Esophagus muscularis mucosa (tissue), 4 donors: Measurements from ENCODE around the gene ANKS1B. TPM values are rescaled to one million over a fixed set of nuclear protein-coding genes. Genes with fewer than 3 reads are reported as not detected.

Source experiments
- DNase-seq: peaks from one replicate; pipeline ENCODE4 v3.0.0-alpha.2; 2017; ENCODE audit errors: extremely low spot score
- H3K27ac ChIP-seq, 4 donors: fragments of 200-600 bp; sonication (generic); replicated peaks in 1 of 4; 1 replicate in 3 of 4; 2 replicates in 1 of 4; pipeline ENCODE4 v1.5.1; 2016 to 2019; ENCODE audit warnings: mild to moderate bottlenecking in 1 of 4
- H3K27me3 ChIP-seq, 4 donors: fragments of 200-600 bp; sonication (generic); one replicate each; pipeline versions ENCODE4 v1.5.1 to v1.6.0; 2016 to 2019
- H3K36me3 ChIP-seq, 4 donors: fragments of 200-600 bp; sonication (generic); one replicate each; pipeline ENCODE4 v1.5.1; 2016 to 2019
- H3K4me1 ChIP-seq, 4 donors: fragments of 200-600 bp; sonication (generic); one replicate each; pipeline ENCODE4 v1.5.1; 2016 to 2019
- H3K4me3 ChIP-seq, 4 donors: fragments of 200-600 bp; sonication (generic); 1 replicate in 2 of 4; 2 replicates in 2 of 4; pipeline ENCODE4 v1.5.1; 2016 to 2019; ENCODE audit warnings: mild to moderate bottlenecking in 4 of 4, moderate library complexity in 1 of 4
- H3K9me3 ChIP-seq, 4 donors: fragments of 200-600 bp; sonication (generic); 1 replicate in 3 of 4; 2 replicates in 1 of 4; pipeline ENCODE4 v1.5.1; 2016 to 2019
- EP300 ChIP-seq: sonication (generic); formaldehyde crosslinking; IDR thresholded peaks from one replicate; pipeline ENCODE4 v1.6.1; 2017; ENCODE audit warnings: antibody characterized with exemption
- POLR2A ChIP-seq: fragments of 450-650 bp; IDR thresholded peaks from one replicate; pipeline ENCODE4 v1.6.1; 2017; ENCODE audit warnings: antibody characterized with exemption, moderate library complexity, mild to moderate bottlenecking, low read depth
- POLR2AphosphoS5 ChIP-seq, 2 donors: sonication (generic); formaldehyde crosslinking; IDR thresholded peaks; one replicate each; pipeline ENCODE4 v1.6.1; 2017; ENCODE audit warnings: antibody characterized with exemption in 2 of 2
- WGBS: methylation state at CpG from one replicate; pipeline ENCODE4 v1.1.5; 2018; 5-methylcytosine and 5-hydroxymethylcytosine counted together
- intact Hi-C: fragments of 100-400 bp; cut with DNase I; formaldehyde crosslinking; loops from one replicate; pipeline ENCODE4 v1.15.1; 2023
- total RNA-seq, 4 donors: library from RNA; depleted of rRNA; stranded (reverse); fragments of >200 nt; gene quantifications; one replicate each; pipeline versions ENCODE4 v1.1.0 to v1.2.1, GENCODE V29; 2016
- TF ChIP-seq, protein P1 (sequence below), 3 experiments: fragments of 200-600 bp in 2 of 3; fragments of 450-650 bp in 1 of 3; sonication (generic) in 2 of 3; IDR thresholded peaks; one replicate each; pipeline ENCODE4 v1.5.1; 2017 to 2019; ENCODE audit warnings: antibody characterized with exemption in 3 of 3, mild to moderate bottlenecking in 2 of 3, moderate library complexity in 1 of 3

The ANKS1B gene
- total RNA-seq, 4 donors from 2014 or later: 20.4 to 28.7 (median 21.6) TPM

DNA sequence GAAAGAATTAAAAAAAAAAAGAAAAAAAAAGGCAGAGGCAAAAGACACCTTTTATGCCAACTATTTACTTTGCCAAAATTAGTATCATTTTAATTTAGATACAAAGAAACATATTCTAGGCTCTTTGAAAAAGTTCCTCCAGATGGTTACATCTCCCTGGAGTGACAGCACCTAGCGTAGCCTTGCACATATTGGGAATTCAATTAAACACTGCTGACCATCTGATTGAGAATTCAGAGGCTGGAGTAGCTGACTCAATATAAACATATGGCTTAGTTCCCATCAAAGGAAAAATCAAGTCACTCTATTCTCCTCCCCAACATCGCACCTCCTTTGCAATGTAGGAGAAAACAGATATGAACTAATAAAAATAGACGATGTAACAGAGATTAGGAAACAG, 36.4 kb downstream of the ANKS1B start:
- H3K36me3 ChIP-seq: no peaks in the 10 kb centered on the region
- no peaks in the 10 kb centered on the region for H3K27me3 ChIP-seq
- intact Hi-C loops: no loop called here
- no peak for DNase-seq
- no peaks in the 10 kb centered on the region for H3K9me3 ChIP-seq
- WGBS: 87% methylated on average over 3 of the region's 3 CpGs
- H3K4me1 ChIP-seq: no peaks in the 10 kb centered on the region
- no peak overlapping the region for H3K27ac ChIP-seq
- TF ChIP-seq EP300: no peak
- no peak for TF ChIP-seq POLR2AphosphoS5 (IDR thresholded peaks at IDR 0.05)
- TF ChIP-seq POLR2A: no peak
- TF ChIP-seq, protein P1, sequence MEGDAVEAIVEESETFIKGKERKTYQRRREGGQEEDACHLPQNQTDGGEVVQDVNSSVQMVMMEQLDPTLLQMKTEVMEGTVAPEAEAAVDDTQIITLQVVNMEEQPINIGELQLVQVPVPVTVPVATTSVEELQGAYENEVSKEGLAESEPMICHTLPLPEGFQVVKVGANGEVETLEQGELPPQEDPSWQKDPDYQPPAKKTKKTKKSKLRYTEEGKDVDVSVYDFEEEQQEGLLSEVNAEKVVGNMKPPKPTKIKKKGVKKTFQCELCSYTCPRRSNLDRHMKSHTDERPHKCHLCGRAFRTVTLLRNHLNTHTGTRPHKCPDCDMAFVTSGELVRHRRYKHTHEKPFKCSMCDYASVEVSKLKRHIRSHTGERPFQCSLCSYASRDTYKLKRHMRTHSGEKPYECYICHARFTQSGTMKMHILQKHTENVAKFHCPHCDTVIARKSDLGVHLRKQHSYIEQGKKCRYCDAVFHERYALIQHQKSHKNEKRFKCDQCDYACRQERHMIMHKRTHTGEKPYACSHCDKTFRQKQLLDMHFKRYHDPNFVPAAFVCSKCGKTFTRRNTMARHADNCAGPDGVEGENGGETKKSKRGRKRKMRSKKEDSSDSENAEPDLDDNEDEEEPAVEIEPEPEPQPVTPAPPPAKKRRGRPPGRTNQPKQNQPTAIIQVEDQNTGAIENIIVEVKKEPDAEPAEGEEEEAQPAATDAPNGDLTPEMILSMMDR (IDR thresholded peaks at IDR 0.05): no peak
- no peak overlapping the region for H3K4me3 ChIP-seq

DNA sequence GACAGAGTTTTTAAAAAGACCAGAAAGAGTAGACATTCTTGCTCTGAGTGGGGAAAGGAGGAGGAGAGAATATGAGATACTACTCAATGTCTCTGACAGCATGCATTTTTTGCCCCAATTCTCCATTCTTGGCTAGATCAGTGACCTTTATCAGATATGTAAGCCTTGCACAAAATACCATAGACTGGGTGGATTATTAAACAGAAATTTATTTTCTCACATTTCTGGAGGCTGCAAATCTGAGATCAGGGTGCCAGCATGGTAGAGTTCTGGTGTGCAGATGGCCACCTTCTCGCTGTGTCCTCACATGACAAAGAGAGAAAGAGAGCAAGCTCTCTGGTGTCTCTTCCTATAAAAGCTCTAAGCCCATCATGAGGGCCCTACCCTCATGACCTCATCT, 38.6 kb downstream of the ANKS1B start:
- DNase-seq: no peak
- TF ChIP-seq, protein P1 (IDR thresholded peaks at IDR 0.05): no peak
- TF ChIP-seq POLR2A (no peak), POLR2AphosphoS5 (IDR thresholded peaks at IDR 0.05) (no peak), EP300 (no peak)
- intact Hi-C loops: no loop called here
- whole genome bisulfite sequencing: 100% methylated on average over 1 of the region's 1 CpG
- no peak overlapping the region for H3K27ac ChIP-seq
- H3K4me3 ChIP-seq: no peak overlapping the region
- H3K4me1 ChIP-seq: no peaks in the 10 kb centered on the region
- no peaks in the 10 kb centered on the region for H3K9me3 ChIP-seq
- H3K27me3 ChIP-seq: no peaks in the 10 kb centered on the region
- H3K36me3 ChIP-seq: no peaks in the 10 kb centered on the region

DNA sequence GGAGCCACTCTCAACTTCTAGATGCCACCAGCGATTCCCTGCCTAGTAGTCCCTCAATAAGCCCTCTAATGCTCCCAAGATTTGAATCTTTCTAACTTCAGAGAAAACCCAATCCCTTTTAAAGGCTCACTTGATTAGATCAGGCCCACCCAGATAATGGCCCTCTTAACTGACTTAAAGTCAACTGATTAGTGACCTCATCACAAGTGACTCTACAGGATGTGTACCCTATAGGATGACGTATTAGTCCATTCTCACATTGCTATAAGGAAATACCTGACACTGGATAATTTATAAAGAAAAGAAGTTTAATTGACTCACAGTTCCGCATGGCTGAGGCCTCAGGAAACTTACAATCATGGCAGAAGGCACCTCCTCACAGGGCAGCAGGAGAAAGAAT, 49.1 kb downstream of the ANKS1B start:
- Histone ChIP-seq H3K4me1 (no peaks in the 10 kb centered on the region), H3K36me3 (no peaks in the 10 kb centered on the region), H3K4me3 (no peak overlapping the region), H3K9me3 (no peaks in the 10 kb centered on the region), H3K27ac (no peak overlapping the region), H3K27me3 (no peaks in the 10 kb centered on the region)
- 90% methylated on average over 3 of the region's 3 CpGs for WGBS
- TF ChIP-seq POLR2AphosphoS5 (IDR thresholded peaks at IDR 0.05): no peak
- TF ChIP-seq POLR2A: no peak
- TF ChIP-seq EP300: no peak
- TF ChIP-seq, protein P1 (IDR thresholded peaks at IDR 0.05): no peak
- DNase-seq: no peak
- intact Hi-C loops: no loop called here

DNA sequence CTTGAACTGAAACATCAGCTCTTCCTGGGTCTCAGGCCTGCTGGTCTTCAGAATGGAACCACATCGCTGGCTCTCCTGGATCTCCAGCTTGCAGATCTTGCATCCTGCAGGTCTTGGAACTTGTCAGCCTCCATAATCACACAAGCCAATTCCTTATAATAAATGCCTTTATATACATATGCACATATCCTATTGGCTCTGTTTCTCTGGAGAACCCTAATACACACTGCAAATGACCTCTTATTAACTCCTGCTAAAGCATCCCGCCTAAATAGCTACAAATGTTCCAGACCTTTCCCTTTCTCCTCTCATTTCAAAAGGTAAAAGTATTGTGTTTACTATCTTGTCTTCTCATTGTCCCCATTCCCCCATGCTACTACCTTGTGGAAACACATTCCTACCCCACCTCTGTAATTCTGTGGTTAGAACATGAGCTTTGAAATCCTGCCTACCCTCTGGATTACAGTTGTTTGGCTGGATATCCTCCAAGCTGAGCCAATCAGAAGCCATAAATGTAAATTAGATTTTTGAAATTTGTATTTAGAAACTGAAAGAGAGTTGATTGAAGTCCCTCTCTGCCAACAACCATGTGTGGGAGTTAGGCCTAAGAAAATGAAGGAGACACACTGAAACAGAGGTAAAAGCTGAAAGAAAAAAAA, 58.1 kb downstream of the ANKS1B start:
- WGBS: 98% methylated on average over 2 of the region's 2 CpGs
- H3K27me3 ChIP-seq: no peaks in the 10 kb centered on the region
- no peak for DNase-seq
- H3K4me1 ChIP-seq: no peaks in the 10 kb centered on the region
- TF ChIP-seq EP300: no peak
- TF ChIP-seq, protein P1 (IDR thresholded peaks at IDR 0.05): no peak
- TF ChIP-seq POLR2AphosphoS5 (IDR thresholded peaks at IDR 0.05): no peak
- no peak for TF ChIP-seq POLR2A
- intact Hi-C loops: no loop called here
- no peak overlapping the region for H3K4me3 ChIP-seq
- H3K27ac ChIP-seq: no peak overlapping the region
- no peaks in the 10 kb centered on the region for H3K9me3 ChIP-seq
- no peaks in the 10 kb centered on the region for H3K36me3 ChIP-seq
